ENCODE results near the gene RAD54L. TPM values are rescaled to one million over a fixed set of nuclear protein-coding genes. Genes with fewer than 3 reads are reported as not detected.
A peak's percentile ranks its signal among the peaks of the same experiment; 100 is the strongest.

The RAD54L gene
- total RNA-seq, 2 experiments from 2014 or later = 0.33 to 1.0 TPM

- Histone ChIP-seq H3K4me1 (ENCODE audit: insufficient read depth, low read length) (peaks cover 58% of the 10 kb centered on the region), H3K9me3 (ENCODE audit: control insufficient read depth in 1 of 2, insufficient read depth in 1 of 2, low read length in 2 of 2) (no peaks in the 10 kb centered on the region), H3K27me3 (ENCODE audit: control insufficient read depth in 1 of 2, insufficient read depth in 2 of 2, low read length in 2 of 2) (no peaks in the 10 kb centered on the region), H3K36me3 (ENCODE audit: insufficient read depth, low read length) (peaks cover 6% of the 10 kb centered on the region), H3K4me3 (ENCODE audit: low read length) (peak overlapping the region; percentile 98), H3K27ac (ENCODE audit: low read depth in 1 of 2, low read length in 2 of 2) (peak overlapping the region; percentile 69 to 91)
- H3K27me3 Mint-ChIP-seq = no peaks in the 10 kb centered on the region
- no peak for TF ChIP-seq CTCF (IDR thresholded peaks at IDR 0.05)
- ChIA-PET POLR2A (interaction anchor here (0.6 to 2.7 kb wide), 17 partner anchors 8 to 1031 kb away, joined by 3 to 42 read pairs (median 4); partner anchors contain the start of genes CMPK1, GPBP1L1, MKNK1 and NSUN4), CTCF (interaction anchor here (0.6 to 2.8 kb wide), 6 partner anchors 16 to 302 kb away, joined by 3 to 29 read pairs (median 4); partner anchors contain the start of genes MKNK1 and NSUN4)
- peaks cover 58% of the 10 kb centered on the region for H3K4me1 Mint-ChIP-seq (ENCODE audit: low read depth)
- ATAC-seq (ENCODE audit: poor library complexity) (peak; percentile 3), DNase-seq (peak in 9 of 14 experiments; percentile 3 to 60 (median 19))
- H3K4me3 Mint-ChIP-seq = peak overlapping the region; percentile 100
- intact Hi-C loops (cut with DNase I, micrococcal nuclease) = loop anchor here (1.0 to 10.0 kb wide), 8 partner anchors 38 to 1628 kb away; partner anchors contain the start of genes NSUN4 (in 2 of the 2), RAD54L (in 2 of the 2), ARMH1 (in 1 of the 2) and GPBP1L1 (in 1 of the 2)
- no peaks in the 10 kb centered on the region for H3K9me3 Mint-ChIP-seq
- H3K27ac Mint-ChIP-seq = peak overlapping the region; percentile 98
- peaks cover 32% of the 10 kb centered on the region for H3K36me3 Mint-ChIP-seq (ENCODE audit: low read depth)
These were observed 55.1 kb downstream of the RAD54L start for GRCh38 chr1:46302641-46303037.

- peak; percentile 89 for ATAC-seq (ENCODE audit: poor library complexity)
- Mint-ChIP-seq H3K36me3 (ENCODE audit: low read depth) (peaks cover 35% of the 10 kb centered on the region), H3K4me1 (ENCODE audit: low read depth) (peaks cover 58% of the 10 kb centered on the region), H3K4me3 (peak within 1 kb of the TSS; percentile 100), H3K9me3 (no peaks in the 10 kb centered on the region), H3K27ac (peak within 1 kb of the TSS; percentile 98), H3K27me3 (no peaks in the 10 kb centered on the region)
- Histone ChIP-seq H3K9me3 (ENCODE audit: control insufficient read depth in 1 of 2, insufficient read depth in 1 of 2, low read length in 2 of 2) (no peaks in the 10 kb centered on the region), H3K4me3 (ENCODE audit: low read length) (peak within 1 kb of the TSS; percentile 98), H3K4me1 (ENCODE audit: insufficient read depth, low read length) (peaks cover 60% of the 10 kb centered on the region), H3K27me3 (ENCODE audit: control insufficient read depth in 1 of 2, insufficient read depth in 2 of 2, low read length in 2 of 2) (no peaks in the 10 kb centered on the region), H3K36me3 (ENCODE audit: insufficient read depth, low read length) (no peaks in the 10 kb centered on the region), H3K27ac (ENCODE audit: low read depth in 1 of 2, low read length in 2 of 2) (peak within 1 kb of the TSS; percentile 69 to 91)
- TF ChIP-seq CTCF (IDR thresholded peaks at IDR 0.05) = no peak
- ChIA-PET CTCF (interaction anchor here (0.6 to 2.8 kb wide), 6 partner anchors 17 to 301 kb away, joined by 3 to 29 read pairs (median 4); partner anchors contain the start of genes MKNK1 and NSUN4), POLR2A (interaction anchor here (0.6 to 2.7 kb wide), 23 partner anchors 9 to 1031 kb away, joined by 3 to 42 read pairs (median 4); partner anchors contain the start of genes CMPK1, GPBP1L1, MKNK1 and NSUN4)
- intact Hi-C loops (cut with DNase I, micrococcal nuclease) = loop anchor here (1.0 to 10.0 kb wide), 8 partner anchors 37 to 1628 kb away; partner anchors contain the start of genes NSUN4 (in 2 of the 2), RAD54L (in 2 of the 2), ARMH1 (in 1 of the 2) and GPBP1L1 (in 1 of the 2)
- DNase-seq = peak; percentile 89 to 97 (median 92)
These were observed 55.7 kb downstream of the RAD54L start, which contains the start of the genes LRRC41 and UQCRH for GRCh38 chr1:46303038-46303871. Gene LRRC41, minus strand, starts transcription at chr1:46303616. Its CDS starts 294 bp downstream, at chr1:46303322. Gene UQCRH, plus strand, starts transcription at chr1:46303698. Its CDS starts 69 bp downstream, at chr1:46303767.

- no peaks in the 10 kb centered on the region for H3K9me3 Mint-ChIP-seq
- peak in 3 of 14 experiments; percentile 4 to 23 (median 21) for DNase-seq
- H3K27me3 ChIP-seq (ENCODE audit: control insufficient read depth in 1 of 2, insufficient read depth in 2 of 2, low read length in 2 of 2) = no peaks in the 10 kb centered on the region
- ChIA-PET POLR2A (interaction anchor here (0.6 to 2.7 kb wide), 13 partner anchors 10 to 1030 kb away, joined by 3 to 42 read pairs (median 4); partner anchors contain the start of genes CMPK1, MKNK1, NSUN4 and RAD54L), CTCF (interaction anchor here (1.0 to 2.8 kb wide), 4 partner anchors 37 to 300 kb away, joined by 3 to 29 read pairs (median 10); partner anchors contain the start of genes MKNK1 and NSUN4)
- peak overlapping the region; percentile 69 to 91 for H3K27ac ChIP-seq (ENCODE audit: low read depth in 1 of 2, low read length in 2 of 2)
- H3K4me3 Mint-ChIP-seq = peak overlapping the region; percentile 100
- no peak for TF ChIP-seq CTCF (IDR thresholded peaks at IDR 0.05)
- H3K36me3 ChIP-seq (ENCODE audit: insufficient read depth, low read length) = no peaks in the 10 kb centered on the region
- H3K27me3 Mint-ChIP-seq = no peaks in the 10 kb centered on the region
- H3K36me3 Mint-ChIP-seq (ENCODE audit: low read depth) = peaks cover 38% of the 10 kb centered on the region
- H3K9me3 ChIP-seq (ENCODE audit: control insufficient read depth in 1 of 2, insufficient read depth in 1 of 2, low read length in 2 of 2) = no peaks in the 10 kb centered on the region
- peaks cover 59% of the 10 kb centered on the region for H3K4me1 Mint-ChIP-seq (ENCODE audit: low read depth)
- H3K4me1 ChIP-seq (ENCODE audit: insufficient read depth, low read length) = peaks cover 61% of the 10 kb centered on the region
- no peak for ATAC-seq (ENCODE audit: poor library complexity)
- peak overlapping the region; percentile 98 for H3K27ac Mint-ChIP-seq
- H3K4me3 ChIP-seq (ENCODE audit: low read length) = peak overlapping the region; percentile 98
- intact Hi-C loops (cut with DNase I, micrococcal nuclease) = loop anchor here (1.0 to 10.0 kb wide), 8 partner anchors 36 to 1629 kb away; partner anchors contain the start of genes NSUN4 (in 2 of the 2), RAD54L (in 2 of the 2), ARMH1 (in 1 of the 2) and GPBP1L1 (in 1 of the 2)
These were observed 56.3 kb downstream of the RAD54L start for GRCh38 chr1:46303872-46304326.

All from CD4-positive, alpha-beta T cell (primary cell).